Loucy (cell line): Measurements from ENCODE around the gene GLRA1.

Experiments
- CTCF ChIP-seq: fragments of 200-600 bp; sonication (generic); conservative IDR thresholded peaks from 2 replicates; pipeline ENCODE4 v1.5.1; 2014; ENCODE audit warnings: mild to moderate bottlenecking, antibody characterized with exemption, low read length
- EZH2phosphoT487 ChIP-seq: fragments of 200-600 bp; IDR thresholded peaks from 2 replicates; pipeline ENCODE4 v1.6.1; 2018; ENCODE audit warnings: antibody characterized with exemption, mild to moderate bottlenecking, moderate library complexity, borderline replicate concordance

- TF ChIP-seq CTCF (no peak), EZH2phosphoT487 (no peak)
Observed at GRCh38 chr5:151949701-151950308, 25.2 kb upstream of the GLRA1 start.
